Hepatic stellate cell (primary cell): ENCODE measurements around the gene EYA4.

Experiments used
- DNase-seq: peaks from one replicate; pipeline ENCODE4 v3.0.0; 2011; ENCODE audit warnings: low spot score

EYA4 gene

GRCh38 chr6:133577851-133578250 lies 336.7 kb downstream of the EYA4 start:
- DNase-seq, result no peak
